MM.1S (cell line): ENCODE results near the gene SOX9.

Source experiments
- DNase-seq: peaks from one replicate; pipeline ENCODE4 v3.0.0-alpha.2; 2015
- H2AFZ ChIP-seq: fragments of 300-600 bp; sonication (generic); 2 replicates; pipeline ENCODE4 v1.6.0; 2016; ENCODE audit warnings: antibody characterized with exemption, low read length
- H3F3A ChIP-seq: fragments of 300-600 bp; sonication (generic); 2 replicates; pipeline ENCODE4 v1.6.1; 2016; ENCODE audit warnings: mild to moderate bottlenecking, antibody characterized with exemption, low read length, moderate library complexity, mixed read lengths; ENCODE audit not compliant: insufficient read depth
- H3K27ac ChIP-seq: fragments of 300-600 bp; sonication (generic); 2 replicates; pipeline ENCODE4 v1.5.1; 2016; ENCODE audit warnings: mild to moderate bottlenecking, low read length
- H3K27me3 ChIP-seq: fragments of 300-600 bp; sonication (generic); replicated peaks from 2 replicates; pipeline ENCODE4 v1.6.0; 2016; ENCODE audit warnings: low read length; ENCODE audit not compliant: insufficient read depth
- H3K36me3 ChIP-seq: fragments of 300-600 bp; sonication (generic); replicated peaks from 2 replicates; pipeline ENCODE4 v1.6.1; 2016; ENCODE audit warnings: mild to moderate bottlenecking, low read length, mixed read lengths; ENCODE audit not compliant: insufficient read depth
- H3K4me1 ChIP-seq: fragments of 300-600 bp; sonication (generic); 2 replicates; pipeline ENCODE4 v1.6.1; 2016; ENCODE audit warnings: low read length, mixed read lengths
- H3K4me2 ChIP-seq: fragments of 300-600 bp; sonication (generic); 2 replicates; pipeline ENCODE4 v1.6.0; 2016; ENCODE audit warnings: low read depth, low read length
- H3K4me3 ChIP-seq: fragments of 300-600 bp; sonication (generic); 2 replicates; pipeline ENCODE4 v1.5.1; 2016; ENCODE audit warnings: low read length, mixed read lengths
- H3K79me2 ChIP-seq: fragments of 300-600 bp; sonication (generic); 2 replicates; pipeline ENCODE4 v1.6.1; 2016; ENCODE audit warnings: mixed run types, low read length, mixed read lengths
- H3K9ac ChIP-seq: fragments of 300-600 bp; sonication (generic); 2 replicates; pipeline ENCODE4 v1.6.1; 2016; ENCODE audit warnings: low read length, mixed read lengths
- H3K9me2 ChIP-seq: fragments of 300-600 bp; sonication (generic); replicated peaks from 2 replicates; pipeline ENCODE4 v1.6.1; 2016; ENCODE audit warnings: mild to moderate bottlenecking, low read length, mixed read lengths; ENCODE audit not compliant: insufficient read depth
- H3K9me3 ChIP-seq: fragments of 300-600 bp; sonication (generic); replicated peaks from 2 replicates; pipeline ENCODE4 v1.6.1; 2016; ENCODE audit warnings: mild to moderate bottlenecking, low read length, mixed read lengths; ENCODE audit not compliant: insufficient read depth
- H4K20me1 ChIP-seq: fragments of 300-600 bp; sonication (generic); 2 replicates; pipeline ENCODE4 v1.6.1; 2016; ENCODE audit warnings: mild to moderate bottlenecking, low read length, moderate library complexity, mixed read lengths; ENCODE audit not compliant: insufficient read depth
- CTCF ChIP-seq: fragments of 300-600 bp; sonication (generic); IDR thresholded peaks from 2 replicates; pipeline ENCODE4 v1.5.1; 2016; ENCODE audit warnings: antibody characterized with exemption, low read length, mixed read lengths
- EZH2 ChIP-seq: fragments of 300-600 bp; sonication (generic); optimal IDR thresholded peaks from 2 replicates; pipeline ENCODE3; 2017; ENCODE audit warnings: low read depth, mild to moderate bottlenecking, antibody characterized with exemption, low read length, mixed read lengths
- EZH2phosphoT487 ChIP-seq: fragments of 300-600 bp; sonication (generic); IDR thresholded peaks from 2 replicates; pipeline ENCODE4 v1.6.1; 2018; ENCODE audit warnings: antibody characterized with exemption, low read length

The SOX9 gene

DNA sequence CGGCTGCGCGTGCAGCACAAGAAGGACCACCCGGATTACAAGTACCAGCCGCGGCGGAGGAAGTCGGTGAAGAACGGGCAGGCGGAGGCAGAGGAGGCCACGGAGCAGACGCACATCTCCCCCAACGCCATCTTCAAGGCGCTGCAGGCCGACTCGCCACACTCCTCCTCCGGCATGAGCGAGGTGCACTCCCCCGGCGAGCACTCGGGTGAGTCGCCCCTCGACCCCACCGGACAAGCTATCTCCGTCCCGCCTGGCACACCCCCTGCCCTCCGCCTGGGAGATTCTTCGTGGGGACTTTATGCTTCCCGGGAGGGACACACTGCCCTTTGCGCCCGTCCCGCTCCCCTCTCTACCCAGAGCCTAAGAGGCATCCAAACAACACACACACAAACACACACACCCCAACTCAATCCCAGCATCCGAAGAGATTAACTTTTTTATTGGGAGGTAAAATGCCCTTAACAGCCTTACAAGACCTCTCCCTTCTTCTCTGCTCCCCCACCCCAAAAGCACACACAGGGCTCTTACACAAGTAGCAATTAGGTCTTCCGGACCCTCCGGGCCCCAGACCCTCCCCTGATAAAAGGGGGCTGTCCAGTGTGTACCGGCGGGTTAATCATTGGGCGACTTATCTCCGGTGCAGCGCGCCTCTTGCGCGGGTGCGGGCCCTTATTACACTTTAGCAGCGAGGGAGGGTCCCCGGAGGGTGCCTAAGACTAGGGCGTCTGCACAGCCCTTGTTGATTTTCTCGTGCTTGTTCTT, 2.1 kb downstream of the SOX9 start:
- H2AFZ ChIP-seq: peak overlapping the region; percentile 88
- H3K27ac ChIP-seq: no peak overlapping the region
- H3K27me3 ChIP-seq: peaks cover 29% of the 10 kb centered on the region
- no peaks in the 10 kb centered on the region for H4K20me1 ChIP-seq
- H3K9me2 ChIP-seq: no peaks in the 10 kb centered on the region
- no peaks in the 10 kb centered on the region for H3F3A ChIP-seq
- peak overlapping the region; percentile 97 for H3K4me2 ChIP-seq
- H3K9ac ChIP-seq: no peak overlapping the region; the same call in 1 of the 2 replicates
- no peaks in the 10 kb centered on the region for H3K36me3 ChIP-seq
- DNase-seq: peak; percentile 30
- H3K9me3 ChIP-seq: no peaks in the 10 kb centered on the region
- H3K79me2 ChIP-seq: no peaks in the 10 kb centered on the region
- 0 out of 2 replicates have a peak, but pooled peaks cover 5% of the 10 kb centered on the region for H3K4me1 ChIP-seq
- TF ChIP-seq CTCF: no peak
- no peak for TF ChIP-seq EZH2phosphoT487
- no peak for TF ChIP-seq EZH2
- peak overlapping the region; percentile 71 for H3K4me3 ChIP-seq

DNA sequence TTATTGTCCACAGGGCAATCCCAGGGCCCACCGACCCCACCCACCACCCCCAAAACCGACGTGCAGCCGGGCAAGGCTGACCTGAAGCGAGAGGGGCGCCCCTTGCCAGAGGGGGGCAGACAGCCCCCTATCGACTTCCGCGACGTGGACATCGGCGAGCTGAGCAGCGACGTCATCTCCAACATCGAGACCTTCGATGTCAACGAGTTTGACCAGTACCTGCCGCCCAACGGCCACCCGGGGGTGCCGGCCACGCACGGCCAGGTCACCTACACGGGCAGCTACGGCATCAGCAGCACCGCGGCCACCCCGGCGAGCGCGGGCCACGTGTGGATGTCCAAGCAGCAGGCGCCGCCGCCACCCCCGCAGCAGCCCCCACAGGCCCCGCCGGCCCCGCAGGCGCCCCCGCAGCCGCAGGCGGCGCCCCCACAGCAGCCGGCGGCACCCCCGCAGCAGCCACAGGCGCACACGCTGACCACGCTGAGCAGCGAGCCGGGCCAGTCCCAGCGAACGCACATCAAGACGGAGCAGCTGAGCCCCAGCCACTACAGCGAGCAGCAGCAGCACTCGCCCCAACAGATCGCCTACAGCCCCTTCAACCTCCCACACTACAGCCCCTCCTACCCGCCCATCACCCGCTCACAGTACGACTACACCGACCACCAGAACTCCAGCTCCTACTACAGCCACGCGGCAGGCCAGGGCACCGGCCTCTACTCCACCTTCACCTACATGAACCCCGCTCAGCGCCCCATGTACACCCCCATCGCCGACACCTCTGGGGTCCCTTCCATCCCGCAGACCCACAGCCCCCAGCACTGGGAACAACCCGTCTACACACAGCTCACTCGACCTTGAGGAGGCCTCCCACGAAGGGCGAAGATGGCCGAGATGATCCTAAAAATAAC, 3.0 kb downstream of the SOX9 start:
- Histone ChIP-seq H3K4me1 (0 out of 2 replicates have a peak, but pooled peaks cover 5% of the 10 kb centered on the region), H3K27me3 (peaks cover 28% of the 10 kb centered on the region), H3K9me2 (no peaks in the 10 kb centered on the region), H3K4me3 (no peak overlapping the region), H3K4me2 (peak overlapping the region; percentile 97; the same call in 1 of the 2 replicates), H3K36me3 (no peaks in the 10 kb centered on the region), H3K79me2 (no peaks in the 10 kb centered on the region), H2AFZ (no peak overlapping the region), H3F3A (no peaks in the 10 kb centered on the region), H3K9ac (no peak overlapping the region), H4K20me1 (no peaks in the 10 kb centered on the region), H3K9me3 (no peaks in the 10 kb centered on the region), H3K27ac (no peak overlapping the region)
- no peak for DNase-seq
- TF ChIP-seq EZH2phosphoT487 (no peak), CTCF (no peak), EZH2 (no peak)

- Histone ChIP-seq H3K9me2 (no peaks in the 10 kb centered on the region), H3K36me3 (no peaks in the 10 kb centered on the region), H2AFZ (no peak overlapping the region), H3K27me3 (peaks cover 22% of the 10 kb centered on the region), H3K4me1 (0 out of 2 replicates have a peak, but pooled peaks cover 5% of the 10 kb centered on the region), H3K4me2 (no peak overlapping the region), H3K79me2 (no peaks in the 10 kb centered on the region), H3K9ac (no peak overlapping the region), H3K4me3 (no peak overlapping the region), H3K27ac (no peak overlapping the region), H3F3A (no peaks in the 10 kb centered on the region), H4K20me1 (no peaks in the 10 kb centered on the region), H3K9me3 (no peaks in the 10 kb centered on the region)
- DNase-seq: no peak
- TF ChIP-seq EZH2: no peak
- no peak for TF ChIP-seq EZH2phosphoT487
- no peak for TF ChIP-seq CTCF
Measured at GRCh38 chr17:72124438-72124775, 3.6 kb downstream of the SOX9 start.
